Measurements from ENCODE around the gene RASAL1.

Gene RASAL1

GRCh38 chr12:113099764-113100163 lies 35.8 kb downstream of the RASAL1 start:
- no peak overlapping the region for H3K4me3 ChIP-seq (ENCODE audit: low read depth, low read length)
- TF ChIP-seq CTCF (IDR thresholded peaks at IDR 0.05; ENCODE audit: low read depth, low read length), result no peak
- no peak for TF ChIP-seq MYC (IDR thresholded peaks at IDR 0.05; ENCODE audit: low read depth, low read length)
- TF ChIP-seq MAX (IDR thresholded peaks at IDR 0.05; ENCODE audit: low read depth, low read length), result no peak
- no peak for TF ChIP-seq POLR2A (IDR thresholded peaks at IDR 0.05; ENCODE audit: extremely low read depth, insufficient read length)
- no peak for DNase-seq (ENCODE audit: low read depth)

GRCh38 chr12:113099364-113099763 lies 36.2 kb downstream of the RASAL1 start:
- TF ChIP-seq POLR2A (IDR thresholded peaks at IDR 0.05; ENCODE audit: extremely low read depth, insufficient read length) (no peak), MAX (IDR thresholded peaks at IDR 0.05; ENCODE audit: low read depth, low read length) (no peak), CTCF (IDR thresholded peaks at IDR 0.05; ENCODE audit: low read depth, low read length) (no peak), MYC (IDR thresholded peaks at IDR 0.05; ENCODE audit: low read depth, low read length) (no peak)
- DNase-seq (ENCODE audit: low read depth), result no peak
- no peak overlapping the region for H3K4me3 ChIP-seq (ENCODE audit: low read depth, low read length)

GRCh38 chr12:113098441-113099028 lies 37.0 kb downstream of the RASAL1 start:
- peak; percentile 70 for DNase-seq (ENCODE audit: low read depth)
- H3K4me3 ChIP-seq (ENCODE audit: low read depth, low read length), result no peak overlapping the region
- no peak for TF ChIP-seq MAX (IDR thresholded peaks at IDR 0.05; ENCODE audit: low read depth, low read length)
- peak; percentile 98 for TF ChIP-seq CTCF (IDR thresholded peaks at IDR 0.05; ENCODE audit: low read depth, low read length)

- TF ChIP-seq CTCF (IDR thresholded peaks at IDR 0.05; ENCODE audit: low read depth, low read length) (no peak), MYC (IDR thresholded peaks at IDR 0.05; ENCODE audit: low read depth, low read length) (no peak)
- no peak overlapping the region for H3K4me3 ChIP-seq (ENCODE audit: low read depth, low read length)
- DNase-seq (ENCODE audit: low read depth), result no peak
Measured at GRCh38 chr12:113097716-113098440, 37.7 kb downstream of the RASAL1 start.

GRCh38 chr12:113096675-113097461 lies 38.7 kb downstream of the RASAL1 start:
- H3K4me3 ChIP-seq (ENCODE audit: low read depth, low read length), result no peak overlapping the region
- TF ChIP-seq POLR2A (IDR thresholded peaks at IDR 0.05; ENCODE audit: extremely low read depth, insufficient read length) (no peak), MAX (IDR thresholded peaks at IDR 0.05; ENCODE audit: low read depth, low read length) (no peak), CTCF (IDR thresholded peaks at IDR 0.05; ENCODE audit: low read depth, low read length) (no peak), MYC (IDR thresholded peaks at IDR 0.05; ENCODE audit: low read depth, low read length) (no peak)
- DNase-seq (ENCODE audit: low read depth), result no peak
